Muscle layer of duodenum (tissue), 2 donors: ENCODE results near the gene SYVN1.
A peak's percentile ranks its signal among the peaks of the same experiment; 100 is the strongest.
"Not testable (repeated sequence)": the region's sequence is repeated elsewhere in the genome, so short reads cannot be mapped to it uniquely, and the experiment has no call there.

ENCODE experiments used
- H3K27ac ChIP-seq: one replicate; pipeline ENCODE4 v1.7.0; 2013; ENCODE audit warnings: mild to moderate bottlenecking, low read length
- H3K27me3 ChIP-seq: one replicate; pipeline ENCODE4 v1.7.0; 2013; ENCODE audit warnings: low read depth, mild to moderate bottlenecking, control low read depth, low read length
- H3K36me3 ChIP-seq, 2 donors: one replicate each; pipeline ENCODE4 v1.7.0; 2013; ENCODE audit warnings: low read length in 2 of 2, control low read depth in 1 of 2, mild to moderate bottlenecking in 1 of 2; ENCODE audit not compliant: insufficient read depth in 2 of 2, control insufficient read depth in 1 of 2
- H3K4me1 ChIP-seq, 2 donors: one replicate each; pipeline ENCODE4 v1.7.0; 2013; ENCODE audit warnings: low read length in 2 of 2, mild to moderate bottlenecking in 2 of 2, control low read depth in 1 of 2, moderate library complexity in 1 of 2; ENCODE audit not compliant: insufficient read depth in 2 of 2, control insufficient read depth in 1 of 2
- H3K4me3 ChIP-seq, 2 donors: one replicate each; pipeline ENCODE4 v1.7.0; 2013; ENCODE audit warnings: low read length in 2 of 2, low read depth in 1 of 2, mild to moderate bottlenecking in 1 of 2
- H3K9me3 ChIP-seq, 2 donors: one replicate each; pipeline ENCODE4 v1.7.0; 2013; ENCODE audit warnings: low read length in 2 of 2, control low read depth in 1 of 2, mild to moderate bottlenecking in 1 of 2; ENCODE audit not compliant: control insufficient read depth in 1 of 2
- donor health status: healthy.

Gene SYVN1

GRCh38 chr11:65150131-65150508 is 15.8 kb upstream of the SYVN1 start:
- not testable (repeated sequence) for H3K36me3 ChIP-seq, H3K4me1 ChIP-seq, H3K27me3 ChIP-seq, H3K9me3 ChIP-seq, H3K4me3 ChIP-seq
- peak overlapping the region; percentile 49 for H3K27ac ChIP-seq

- Histone ChIP-seq H3K9me3 (no peaks in the 10 kb centered on the region), H3K27me3 (no peaks in the 10 kb centered on the region), H3K36me3 (no peaks in the 10 kb centered on the region), H3K27ac (no peak overlapping the region), H3K4me3 (no peak overlapping the region), H3K4me1 (peaks cover 0 to 7% of the 10 kb centered on the region in 2 donors)
Measured at GRCh38 chr11:65148657-65149056, 14.3 kb upstream of the SYVN1 start.

GRCh38 chr11:65147352-65148075 is 13.2 kb upstream of the SYVN1 start:
- Histone ChIP-seq H3K4me3 (no peak overlapping the region), H3K27me3 (no peaks in the 10 kb centered on the region), H3K27ac (no peak overlapping the region), H3K9me3 (no peaks in the 10 kb centered on the region), H3K4me1 (peaks cover 0 to 7% of the 10 kb centered on the region in 2 donors), H3K36me3 (no peaks in the 10 kb centered on the region)

- Histone ChIP-seq H3K27ac (no peak overlapping the region), H3K9me3 (no peaks in the 10 kb centered on the region), H3K4me1 (no peaks in the 10 kb centered on the region), H3K36me3 (no peaks in the 10 kb centered on the region), H3K27me3 (no peaks in the 10 kb centered on the region), H3K4me3 (no peak overlapping the region)
Measured at GRCh38 chr11:65141896-65142494, 7.7 kb upstream of the SYVN1 start.

GRCh38 chr11:65136515-65137096 is 2.3 kb upstream of the SYVN1 start:
- Histone ChIP-seq H3K4me1 (peaks cover 16 to 34% of the 10 kb centered on the region in 2 donors), H3K36me3 (peaks cover 8 to 15% of the 10 kb centered on the region in 2 donors), H3K4me3 (no peak overlapping the region), H3K27ac (no peak overlapping the region), H3K27me3 (no peaks in the 10 kb centered on the region), H3K9me3 (no peaks in the 10 kb centered on the region)

GRCh38 chr11:65135633-65136145 is 1.4 kb upstream of the SYVN1 start:
- Histone ChIP-seq H3K9me3 (no peaks in the 10 kb centered on the region), H3K4me1 (peaks cover 16 to 34% of the 10 kb centered on the region in 2 donors), H3K27ac (peak overlapping the region; percentile 100), H3K27me3 (no peaks in the 10 kb centered on the region), H3K4me3 (peak overlapping the region; percentile 86 to 91), H3K36me3 (peaks cover 17 to 25% of the 10 kb centered on the region in 2 donors)

GRCh38 chr11:65134952-65135632 is 773 bp upstream of the SYVN1 start:
- Histone ChIP-seq H3K36me3 (peaks cover 18 to 30% of the 10 kb centered on the region in 2 donors), H3K27ac (peak overlapping the region; percentile 100), H3K9me3 (no peaks in the 10 kb centered on the region), H3K27me3 (no peaks in the 10 kb centered on the region), H3K4me1 (peaks cover 16 to 34% of the 10 kb centered on the region in 2 donors), H3K4me3 (peak overlapping the region; percentile 86 to 91)

- H3K9me3 ChIP-seq, result no peaks in the 10 kb centered on the region
- no peaks in the 10 kb centered on the region for H3K27me3 ChIP-seq
- H3K27ac ChIP-seq, result peak overlapping the region; percentile 100
- H3K4me3 ChIP-seq, result peak overlapping the region; percentile 86 to 91
- H3K36me3 ChIP-seq, result peaks cover 27 to 44% of the 10 kb centered on the region in 2 donors
- H3K4me1 ChIP-seq, result peaks cover 16 to 34% of the 10 kb centered on the region in 2 donors
Measured at GRCh38 chr11:65133724-65134123, 595 bp downstream of the SYVN1 start.

- Histone ChIP-seq H3K36me3 (peaks cover 32 to 50% of the 10 kb centered on the region in 2 donors), H3K4me1 (peaks cover 16 to 34% of the 10 kb centered on the region in 2 donors), H3K4me3 (peak overlapping the region; percentile 86 to 91), H3K9me3 (no peaks in the 10 kb centered on the region), H3K27ac (peak overlapping the region; percentile 100), H3K27me3 (no peaks in the 10 kb centered on the region)
Measured at GRCh38 chr11:65132988-65133700, 1.2 kb downstream of the SYVN1 start.

GRCh38 chr11:65132238-65132987 is 1.9 kb downstream of the SYVN1 start:
- no peaks in the 10 kb centered on the region for H3K9me3 ChIP-seq
- H3K4me3 ChIP-seq, result peak overlapping the region; percentile 86 to 91
- H3K27me3 ChIP-seq, result no peaks in the 10 kb centered on the region
- H3K36me3 ChIP-seq, result peaks cover 37 to 57% of the 10 kb centered on the region in 2 donors
- H3K4me1 ChIP-seq, result peaks cover 16 to 34% of the 10 kb centered on the region in 2 donors
- peak overlapping the region; percentile 100 for H3K27ac ChIP-seq
